Coronary artery (tissue), 2 donors: ENCODE measurements around the gene CENPW.

Source experiments
- DNase-seq: peaks from one replicate; pipeline ENCODE4 v3.0.0-alpha.2; 2017; ENCODE audit warnings: low spot score
- H3K27ac ChIP-seq, 2 donors: fragments of 200-600 bp; sonication (generic); one replicate each; pipeline ENCODE4 v1.5.1; 2016 to 2019
- H3K4me3 ChIP-seq: fragments of 200-600 bp; sonication (generic); 2 replicates; pipeline ENCODE4 v1.5.1; 2016; ENCODE audit warnings: mild to moderate bottlenecking, moderate library complexity
- TF ChIP-seq, protein P1 (sequence below): fragments of 200-600 bp; sonication (generic); IDR thresholded peaks from one replicate; pipeline ENCODE4 v1.5.1; 2019; ENCODE audit warnings: antibody characterized with exemption

CENPW gene

GRCh38 chr6:126372626-126373025 is 32.7 kb downstream of the CENPW start:
- DNase-seq = no peak
- H3K27ac ChIP-seq = no peak overlapping the region
- H3K4me3 ChIP-seq = no peak overlapping the region
- TF ChIP-seq, protein P1, sequence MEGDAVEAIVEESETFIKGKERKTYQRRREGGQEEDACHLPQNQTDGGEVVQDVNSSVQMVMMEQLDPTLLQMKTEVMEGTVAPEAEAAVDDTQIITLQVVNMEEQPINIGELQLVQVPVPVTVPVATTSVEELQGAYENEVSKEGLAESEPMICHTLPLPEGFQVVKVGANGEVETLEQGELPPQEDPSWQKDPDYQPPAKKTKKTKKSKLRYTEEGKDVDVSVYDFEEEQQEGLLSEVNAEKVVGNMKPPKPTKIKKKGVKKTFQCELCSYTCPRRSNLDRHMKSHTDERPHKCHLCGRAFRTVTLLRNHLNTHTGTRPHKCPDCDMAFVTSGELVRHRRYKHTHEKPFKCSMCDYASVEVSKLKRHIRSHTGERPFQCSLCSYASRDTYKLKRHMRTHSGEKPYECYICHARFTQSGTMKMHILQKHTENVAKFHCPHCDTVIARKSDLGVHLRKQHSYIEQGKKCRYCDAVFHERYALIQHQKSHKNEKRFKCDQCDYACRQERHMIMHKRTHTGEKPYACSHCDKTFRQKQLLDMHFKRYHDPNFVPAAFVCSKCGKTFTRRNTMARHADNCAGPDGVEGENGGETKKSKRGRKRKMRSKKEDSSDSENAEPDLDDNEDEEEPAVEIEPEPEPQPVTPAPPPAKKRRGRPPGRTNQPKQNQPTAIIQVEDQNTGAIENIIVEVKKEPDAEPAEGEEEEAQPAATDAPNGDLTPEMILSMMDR = no peak

GRCh38 chr6:126373344-126373743 is 33.4 kb downstream of the CENPW start:
- TF ChIP-seq, protein P1 = no peak
- Histone ChIP-seq H3K4me3 (no peak overlapping the region), H3K27ac (no peak overlapping the region)
- no peak for DNase-seq

DNA sequence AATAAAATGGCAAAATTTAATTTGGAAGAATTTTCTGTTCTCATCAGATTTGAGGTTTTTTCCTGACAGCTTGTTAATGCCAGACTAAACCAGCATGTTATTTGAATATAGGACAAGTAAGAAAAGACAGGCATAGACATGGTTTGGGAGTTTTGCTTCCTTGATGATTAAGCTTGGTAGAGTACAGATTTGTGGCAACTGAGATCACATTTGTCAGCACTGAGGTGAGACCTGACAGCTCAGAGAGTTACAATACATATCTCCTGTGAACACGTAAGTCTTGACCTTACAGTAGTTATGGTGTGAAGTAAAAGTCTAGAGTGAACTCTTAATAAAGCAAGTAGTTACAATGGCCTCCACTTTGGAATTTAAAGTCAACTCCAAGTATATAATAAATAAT is 34.5 kb downstream of the CENPW start:
- H3K27ac ChIP-seq = no peak overlapping the region
- DNase-seq = no peak
- TF ChIP-seq, protein P1 = no peak
- H3K4me3 ChIP-seq = no peak overlapping the region

DNA sequence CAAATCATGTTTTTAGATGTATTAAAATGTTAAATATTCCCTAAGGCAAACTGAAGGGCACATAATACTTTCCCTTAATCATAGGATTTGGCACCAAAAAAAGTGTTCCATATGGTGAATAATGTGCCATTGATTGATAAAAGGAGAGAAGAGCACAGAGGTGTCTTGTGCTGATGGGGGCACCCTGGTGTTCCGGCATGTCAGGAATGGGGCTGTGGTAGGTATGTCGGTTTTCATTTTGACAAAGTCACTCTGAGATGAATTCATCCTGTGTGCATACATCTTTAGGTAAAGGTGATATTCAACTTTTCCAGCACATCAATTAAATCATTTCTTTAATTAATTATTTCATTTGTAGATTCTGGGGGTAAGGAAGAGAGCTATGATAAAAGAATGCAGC is 36.8 kb downstream of the CENPW start:
- H3K4me3 ChIP-seq = no peak overlapping the region
- DNase-seq = no peak
- TF ChIP-seq, protein P1 = no peak
- H3K27ac ChIP-seq = no peak overlapping the region

GRCh38 chr6:126377594-126378153 is 37.8 kb downstream of the CENPW start:
- TF ChIP-seq, protein P1 = no peak
- Histone ChIP-seq H3K27ac (no peak overlapping the region), H3K4me3 (no peak overlapping the region)
- DNase-seq = no peak

DNA sequence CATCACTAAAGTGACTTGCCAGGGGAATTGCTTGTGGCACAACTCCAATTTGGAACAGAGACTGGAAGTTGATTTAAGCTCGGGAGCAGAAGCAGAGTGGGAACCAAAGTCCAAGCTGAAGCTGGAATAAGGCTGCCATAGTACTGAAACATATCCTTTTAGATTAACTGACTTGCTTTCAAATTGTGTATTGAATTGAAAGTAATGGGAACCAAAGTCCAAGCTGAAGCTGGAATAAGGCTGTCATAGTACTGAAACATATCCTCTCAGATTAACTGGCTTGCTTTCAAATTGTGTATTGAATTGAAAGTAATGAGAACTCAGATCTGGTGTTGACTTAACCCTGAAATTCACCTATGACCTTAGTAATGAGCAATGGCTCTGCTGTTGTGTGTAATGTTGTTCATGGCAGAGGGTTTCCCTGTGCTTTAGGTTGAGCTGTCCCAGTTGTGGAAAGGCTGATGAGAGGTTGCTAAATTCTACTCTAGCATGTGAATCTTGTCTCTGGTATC is 40.2 kb downstream of the CENPW start:
- no peak for DNase-seq
- Histone ChIP-seq H3K4me3 (no peak overlapping the region), H3K27ac (no peak overlapping the region)
- TF ChIP-seq, protein P1 = no peak

GRCh38 chr6:126381498-126381897 is 41.6 kb downstream of the CENPW start:
- Histone ChIP-seq H3K4me3 (no peak overlapping the region), H3K27ac (no peak overlapping the region)
- no peak for DNase-seq
- TF ChIP-seq, protein P1 = no peak
